Measurements from ENCODE around the gene PRKCA. TPM values are rescaled to one million over a fixed set of nuclear protein-coding genes. Genes with fewer than 3 reads are reported as not detected.

PRKCA gene
- total RNA-seq, 4 donors from 2014 or later = 55.8 to 90.7 (median 66.7) TPM

GRCh38 chr17:66367107-66367506 is 64.7 kb downstream of the PRKCA start:
- whole genome bisulfite sequencing, 2 donors = 68 to 75% methylated on average over 2 of the region's 2 CpGs
- TF ChIP-seq EP300 (IDR thresholded peaks at IDR 0.05) = no peak
- no peaks in the 10 kb centered on the region for H3K27me3 ChIP-seq
- H3K4me1 ChIP-seq = peaks cover 0 to 27% (median 11%) of the 10 kb centered on the region in 4 donors
- no peak for DNase-seq (ENCODE audit: low spot score in 2 of 2)
- no peak overlapping the region for H3K4me3 ChIP-seq
- H3K27ac ChIP-seq = no peak overlapping the region
- no peaks in the 10 kb centered on the region for H3K36me3 ChIP-seq
- H3K9me3 ChIP-seq = no peaks in the 10 kb centered on the region

- no peak overlapping the region for H3K27ac ChIP-seq
- no peak for DNase-seq (ENCODE audit: low spot score in 2 of 2)
- H3K36me3 ChIP-seq = no peaks in the 10 kb centered on the region
- H3K4me3 ChIP-seq = no peak overlapping the region
- H3K9me3 ChIP-seq = no peaks in the 10 kb centered on the region
- H3K4me1 ChIP-seq = peaks cover 0 to 34% (median 13%) of the 10 kb centered on the region in 4 donors
- 96 to 97% methylated on average over 4 of the region's 4 CpGs for WGBS, 2 donors
- no peaks in the 10 kb centered on the region for H3K27me3 ChIP-seq
- TF ChIP-seq CTCF (IDR thresholded peaks at IDR 0.05) (no peak), EP300 (IDR thresholded peaks at IDR 0.05) (no peak), POLR2A (IDR thresholded peaks at IDR 0.05) (no peak)
Observed at GRCh38 chr17:66369830-66370229, 67.4 kb downstream of the PRKCA start.

- no peak for TF ChIP-seq CTCF (IDR thresholded peaks at IDR 0.05)
- TF ChIP-seq EP300 (IDR thresholded peaks at IDR 0.05) = no peak
- TF ChIP-seq POLR2A (IDR thresholded peaks at IDR 0.05) = no peak
- Histone ChIP-seq H3K27me3 (no peaks in the 10 kb centered on the region), H3K9me3 (no peaks in the 10 kb centered on the region), H3K4me1 (peaks cover 0 to 35% (median 8%) of the 10 kb centered on the region in 4 donors), H3K4me3 (no peak overlapping the region), H3K27ac (no peak overlapping the region), H3K36me3 (no peaks in the 10 kb centered on the region)
- no peak for DNase-seq (ENCODE audit: low spot score in 2 of 2)
- 93 to 95% methylated on average over 7 of the region's 7 CpGs for WGBS, 2 donors
Observed at GRCh38 chr17:66371561-66371960, 69.1 kb downstream of the PRKCA start.

GRCh38 chr17:66372182-66372581 is 69.8 kb downstream of the PRKCA start:
- Histone ChIP-seq H3K4me1 (peaks cover 0 to 29% (median 8%) of the 10 kb centered on the region in 4 donors), H3K27ac (no peak overlapping the region), H3K27me3 (no peaks in the 10 kb centered on the region), H3K4me3 (no peak overlapping the region), H3K9me3 (no peaks in the 10 kb centered on the region), H3K36me3 (no peaks in the 10 kb centered on the region)
- 93 to 95% methylated on average over 5 of the region's 5 CpGs for WGBS, 2 donors
- TF ChIP-seq POLR2A (IDR thresholded peaks at IDR 0.05) = no peak
- no peak for TF ChIP-seq EP300 (IDR thresholded peaks at IDR 0.05)
- no peak for TF ChIP-seq CTCF (IDR thresholded peaks at IDR 0.05)
- no peak for DNase-seq (ENCODE audit: low spot score in 2 of 2)

- TF ChIP-seq CTCF (IDR thresholded peaks at IDR 0.05) = no peak
- TF ChIP-seq POLR2A (IDR thresholded peaks at IDR 0.05) = no peak
- TF ChIP-seq EP300 (IDR thresholded peaks at IDR 0.05) = no peak
- Histone ChIP-seq H3K27me3 (no peaks in the 10 kb centered on the region), H3K27ac (no peak overlapping the region), H3K9me3 (no peaks in the 10 kb centered on the region), H3K4me3 (no peak overlapping the region), H3K36me3 (no peaks in the 10 kb centered on the region), H3K4me1 (peaks cover 0 to 27% (median 8%) of the 10 kb centered on the region in 4 donors)
- 91 to 97% methylated on average over 3 of the region's 3 CpGs for WGBS, 2 donors
- DNase-seq (ENCODE audit: low spot score in 2 of 2) = no peak
Observed at GRCh38 chr17:66373079-66373478, 70.7 kb downstream of the PRKCA start.
